Measurements from ENCODE around the gene RAB31.

Gene RAB31

GRCh38 chr18:9788860-9789259 lies 80.8 kb downstream of the RAB31 start:
- no peak for DNase-seq (ENCODE audit: low read depth in 2 of 2)

- no peak for DNase-seq (ENCODE audit: low read depth in 2 of 2)
Observed at GRCh38 chr18:9790261-9790660, 82.2 kb downstream of the RAB31 start.

GRCh38 chr18:9791991-9792390 lies 83.9 kb downstream of the RAB31 start:
- no peak for DNase-seq (ENCODE audit: low read depth in 2 of 2)

GRCh38 chr18:9792565-9793245 lies 84.6 kb downstream of the RAB31 start:
- no peak for DNase-seq (ENCODE audit: low read depth in 2 of 2)

GRCh38 chr18:9796011-9796410 lies 87.9 kb downstream of the RAB31 start:
- DNase-seq (ENCODE audit: low read depth in 2 of 2) = no peak

- DNase-seq (ENCODE audit: low read depth in 2 of 2) = no peak
Observed at GRCh38 chr18:9796935-9797549, 88.9 kb downstream of the RAB31 start.

- DNase-seq (ENCODE audit: low read depth in 2 of 2) = no peak
Observed at GRCh38 chr18:9802175-9803062, 94.3 kb downstream of the RAB31 start.

- DNase-seq (ENCODE audit: low read depth in 2 of 2) = no peak
Observed at GRCh38 chr18:9803063-9803697, 95.1 kb downstream of the RAB31 start.

- no peak for DNase-seq (ENCODE audit: low read depth in 2 of 2)
Observed at GRCh38 chr18:9803698-9804516, 95.8 kb downstream of the RAB31 start.

GRCh38 chr18:9804517-9805104 lies 96.5 kb downstream of the RAB31 start:
- no peak for DNase-seq (ENCODE audit: low read depth in 2 of 2)

GRCh38 chr18:9806905-9807304 lies 98.8 kb downstream of the RAB31 start:
- no peak for DNase-seq (ENCODE audit: low read depth in 2 of 2)

GRCh38 chr18:9808295-9809241 lies 100.5 kb downstream of the RAB31 start:
- no peak for DNase-seq (ENCODE audit: low read depth in 2 of 2)

GRCh38 chr18:9809697-9810096 lies 101.6 kb downstream of the RAB31 start:
- no peak for DNase-seq (ENCODE audit: low read depth in 2 of 2)

GRCh38 chr18:9810299-9810698 lies 102.2 kb downstream of the RAB31 start:
- no peak for DNase-seq (ENCODE audit: low read depth in 2 of 2)

- DNase-seq (ENCODE audit: low read depth in 2 of 2) = no peak
Observed at GRCh38 chr18:9810994-9811705, 103.0 kb downstream of the RAB31 start.

GRCh38 chr18:9811978-9812377 lies 103.9 kb downstream of the RAB31 start:
- no peak for DNase-seq (ENCODE audit: low read depth in 2 of 2)

GRCh38 chr18:9814431-9814830 lies 106.3 kb downstream of the RAB31 start:
- no peak for DNase-seq (ENCODE audit: low read depth in 2 of 2)

- no peak for DNase-seq (ENCODE audit: low read depth in 2 of 2)
Observed at GRCh38 chr18:9817286-9817685, 109.2 kb downstream of the RAB31 start.

Data from activated CD8-positive, alpha-beta memory T cell treated with anti-CD3 and anti-CD28 coated beads for 4 hours (primary cell).